HG03457 (cell line): ENCODE measurements around the gene HNRNPLL.
"Not testable (repeated sequence)": the region's sequence is repeated elsewhere in the genome, so short reads cannot be mapped to it uniquely, and the experiment has no call there.

Experiments used
- ATAC-seq: cut with Tn5 transposase; IDR thresholded peaks from one replicate; pipeline ENCODE4 v1.9.1; 2021; ENCODE audit warnings: moderate number of reproducible peaks; ENCODE audit not compliant: unreplicated experiment

Gene HNRNPLL

DNA sequence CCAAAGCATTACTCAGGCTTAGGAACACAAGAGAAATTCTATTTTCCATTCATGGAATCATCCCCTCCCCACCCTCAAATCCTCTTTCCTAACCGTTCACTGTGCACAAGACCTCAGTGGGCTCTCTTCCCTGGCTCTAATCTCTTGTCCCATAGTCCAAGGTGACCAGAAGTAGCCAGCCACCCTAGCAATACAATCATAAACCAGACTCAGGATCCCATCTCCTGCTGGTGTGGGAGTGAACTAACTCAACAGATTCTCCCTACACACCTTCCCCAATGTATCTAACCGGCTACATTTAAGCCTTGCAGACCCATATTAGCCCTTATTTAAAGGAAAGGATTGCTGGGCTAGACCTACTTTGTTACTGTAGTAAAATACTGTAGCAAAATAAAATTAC, 45.5 kb downstream of the HNRNPLL start:
- ATAC-seq, result no peak

DNA sequence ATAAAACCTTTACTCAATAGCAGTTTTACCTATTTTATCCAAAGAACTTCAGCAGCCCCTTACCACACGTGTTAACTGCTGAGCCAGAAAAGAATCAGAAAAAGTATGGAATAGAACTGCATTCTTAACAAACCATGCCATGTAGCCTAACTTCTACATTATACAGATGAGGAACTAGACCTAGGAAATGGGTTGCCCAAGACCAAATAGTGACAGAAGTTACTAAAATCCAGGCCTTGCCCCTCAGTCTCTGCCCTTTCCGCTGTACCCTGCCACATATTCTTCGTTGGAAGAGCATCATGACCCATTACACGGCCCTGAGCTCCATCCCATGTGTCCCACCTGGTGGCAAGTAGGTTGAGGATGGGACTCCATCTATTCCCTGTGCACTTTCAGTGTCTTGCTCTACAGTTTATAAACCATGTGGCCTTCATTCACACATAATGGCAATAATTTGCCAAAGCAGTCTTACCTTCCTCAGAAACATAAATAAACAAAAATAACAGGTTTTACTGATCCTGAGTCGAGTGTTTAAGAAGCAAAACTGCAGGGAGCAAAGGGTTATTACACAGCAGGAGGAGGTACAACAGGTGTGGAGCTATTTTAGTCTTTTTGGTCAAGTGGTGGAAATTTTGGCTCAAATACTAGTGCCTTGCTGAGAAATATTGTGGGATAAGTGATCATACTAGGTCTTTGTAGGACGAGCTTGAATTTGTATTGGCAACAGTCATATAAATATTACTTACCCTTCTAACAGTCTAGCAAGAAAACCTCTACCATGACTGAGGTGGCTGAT, 46.5 kb downstream of the HNRNPLL start:
- ATAC-seq, result no peak

DNA sequence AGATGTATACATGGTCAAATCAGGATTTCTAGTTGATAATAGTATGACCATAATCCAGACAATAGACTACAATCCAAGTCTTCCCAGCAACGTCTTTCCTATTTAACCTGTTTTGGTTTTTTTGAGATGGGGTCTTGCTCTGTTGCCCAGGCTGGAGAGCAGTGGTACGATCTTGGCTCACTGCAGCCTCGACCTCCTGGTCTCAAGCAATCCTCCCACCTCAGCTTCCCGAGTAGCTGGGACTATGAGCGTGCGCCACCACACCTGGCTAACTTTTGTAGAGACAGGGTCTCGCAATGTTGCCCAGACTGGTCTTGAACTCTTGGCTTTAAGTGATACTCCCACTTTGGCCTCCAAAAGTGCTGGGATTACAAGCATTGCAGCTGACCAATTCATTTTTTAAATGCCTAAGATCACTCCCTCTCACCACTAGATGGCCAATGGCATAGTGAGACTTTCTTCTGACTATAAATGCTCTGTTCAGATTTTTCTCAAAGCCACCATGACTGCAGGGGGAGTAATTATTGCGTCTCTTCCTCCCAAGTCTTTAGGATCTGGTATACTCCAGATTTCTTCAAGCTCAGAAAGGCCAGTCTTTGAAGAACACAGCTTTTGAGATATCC, 47.6 kb downstream of the HNRNPLL start:
- ATAC-seq, result no peak

DNA sequence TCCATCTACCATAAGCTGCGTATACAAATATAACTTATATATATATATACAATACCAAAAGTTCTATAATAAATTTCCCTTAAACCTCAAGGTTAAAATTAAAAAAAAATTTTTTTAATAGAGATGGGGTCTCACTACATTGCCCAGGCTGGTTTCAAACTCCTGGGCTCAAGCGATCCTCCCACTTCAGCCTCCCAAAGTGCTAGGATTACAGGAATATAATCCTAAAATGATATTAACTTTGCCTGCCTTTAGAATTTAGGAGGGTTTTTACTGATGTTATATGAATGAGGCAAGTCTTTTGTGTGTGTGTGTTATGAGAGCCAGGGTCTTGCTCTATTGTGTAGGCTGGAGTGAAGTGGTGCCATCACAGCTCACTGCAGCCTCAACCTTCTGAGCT, 49.2 kb downstream of the HNRNPLL start:
- ATAC-seq, result no peak

DNA sequence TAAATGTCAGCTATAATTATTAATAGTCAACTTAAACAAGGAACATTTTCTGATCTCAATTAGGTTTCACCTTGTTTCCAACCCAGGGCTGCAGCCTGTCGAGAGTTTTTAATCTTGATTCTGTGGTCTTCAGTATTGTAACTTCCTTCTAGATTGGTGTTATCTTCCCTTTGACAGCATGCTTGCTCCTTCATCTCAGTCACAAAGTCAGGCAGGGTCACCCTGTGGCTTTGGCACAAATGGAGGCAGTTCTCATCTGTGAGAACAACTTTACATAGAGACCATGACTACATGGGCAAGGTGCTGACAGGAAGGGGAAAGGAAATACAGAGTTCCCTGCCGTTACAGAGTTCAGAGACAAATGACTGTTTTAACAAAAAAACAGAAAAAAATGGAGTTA, 50.5 kb downstream of the HNRNPLL start:
- ATAC-seq, result no peak

DNA sequence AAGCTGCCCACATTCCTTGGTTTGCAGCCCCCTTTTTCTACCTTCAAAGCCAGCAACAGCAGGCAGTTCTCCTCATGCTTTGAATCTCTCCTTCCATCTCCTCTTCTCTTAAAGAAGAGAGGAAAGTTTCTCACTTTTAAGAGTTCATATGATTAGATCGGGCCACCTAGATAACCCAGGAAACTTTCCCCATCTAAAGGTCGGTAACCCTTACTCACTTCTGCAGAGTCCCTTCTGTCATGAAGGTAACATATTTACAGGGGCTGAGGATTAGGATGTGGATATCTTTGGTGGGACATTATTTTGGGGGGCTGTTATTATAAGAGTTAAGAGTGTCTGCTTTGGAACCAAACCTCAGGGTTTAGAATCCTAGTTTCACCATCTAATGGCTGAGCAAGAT, 51.0 kb downstream of the HNRNPLL start:
- ATAC-seq, result no peak

DNA sequence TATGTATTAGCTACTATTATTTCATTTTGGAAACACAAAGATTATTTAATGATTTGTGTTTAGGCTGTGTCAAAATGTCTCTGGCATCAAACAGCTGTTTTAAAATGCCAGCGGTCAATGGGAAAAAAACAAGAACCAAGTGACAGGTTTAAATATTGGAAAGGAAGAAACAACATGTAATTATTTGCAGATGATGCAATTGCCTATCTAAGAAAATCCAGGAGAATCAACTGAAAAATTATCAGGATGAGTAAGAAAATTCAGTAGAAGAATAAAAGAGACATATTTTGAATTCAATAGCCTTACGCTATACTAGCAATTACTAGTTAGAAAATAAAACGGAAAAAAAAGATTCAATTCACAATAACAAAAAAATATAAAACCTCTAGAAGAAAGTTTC, 51.6 kb downstream of the HNRNPLL start:
- no peak for ATAC-seq

DNA sequence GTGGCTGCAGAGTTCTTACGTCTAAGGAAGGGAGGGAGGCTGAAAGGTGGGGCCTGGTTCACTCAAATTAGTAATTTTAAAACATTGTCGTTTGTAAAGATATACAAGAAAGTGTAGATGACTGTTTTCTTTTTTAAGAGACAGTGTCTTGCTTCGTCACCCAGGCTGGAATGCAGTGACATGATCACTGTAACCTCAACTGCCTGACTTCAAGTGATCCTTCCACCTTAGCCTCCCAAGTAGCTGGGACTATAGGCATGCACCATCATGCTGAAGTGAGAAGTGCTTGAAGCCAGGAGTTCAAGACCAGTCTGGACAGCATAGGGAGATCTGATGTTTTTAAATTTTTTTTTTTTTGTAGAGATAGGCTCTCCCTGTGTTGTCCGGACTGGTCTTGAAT, 52.9 kb downstream of the HNRNPLL start:
- no peak for ATAC-seq

DNA sequence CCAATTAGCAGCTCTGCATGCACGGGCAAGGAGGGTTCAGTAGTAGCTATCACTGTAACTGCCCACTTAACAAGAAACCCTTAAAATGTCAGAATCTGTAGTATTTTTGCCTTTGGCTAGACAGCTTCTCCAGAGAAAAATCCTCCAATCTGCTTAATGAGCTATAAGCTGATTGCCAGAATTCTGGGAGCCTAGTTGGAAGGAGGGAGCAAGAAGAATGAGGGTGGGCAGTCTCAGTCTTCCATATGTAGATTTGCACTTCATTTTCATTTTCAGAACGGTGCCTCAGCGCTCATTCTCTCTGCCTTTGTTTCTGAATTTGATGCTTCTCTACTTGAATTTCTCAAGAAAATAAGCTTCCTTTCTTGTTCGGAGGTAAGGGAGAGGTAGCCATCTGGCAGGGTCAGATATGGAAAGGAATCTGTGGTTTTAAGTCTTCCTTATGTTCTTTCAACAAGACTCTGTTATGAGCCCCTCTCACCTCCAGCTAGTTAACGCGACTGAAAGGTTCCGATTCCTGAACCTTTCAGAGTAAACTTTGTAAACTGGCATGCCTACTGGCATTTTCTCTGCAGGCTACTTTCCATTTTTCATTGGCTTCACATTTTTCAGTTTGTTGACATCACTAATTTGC, 53.5 kb downstream of the HNRNPLL start:
- no peak for ATAC-seq

DNA sequence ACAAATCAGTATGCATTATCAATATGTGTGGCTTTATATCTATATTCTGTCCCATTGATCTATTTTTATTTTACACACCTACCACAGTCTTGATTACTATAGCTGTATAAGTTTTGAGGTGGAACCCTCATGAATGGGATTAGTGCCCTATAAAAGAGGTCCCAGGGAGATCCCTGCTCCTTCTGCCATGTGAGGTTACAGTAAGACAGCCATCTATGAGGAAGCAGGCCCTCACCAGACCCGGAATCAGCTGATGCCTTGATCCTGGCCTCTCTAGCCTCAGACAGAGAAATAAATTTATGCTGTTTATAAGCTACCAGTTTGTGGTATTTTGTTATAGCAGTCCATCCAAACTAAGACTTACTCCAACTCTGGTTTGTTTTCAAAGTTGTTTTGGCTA, 54.9 kb downstream of the HNRNPLL start:
- no peak for ATAC-seq

DNA sequence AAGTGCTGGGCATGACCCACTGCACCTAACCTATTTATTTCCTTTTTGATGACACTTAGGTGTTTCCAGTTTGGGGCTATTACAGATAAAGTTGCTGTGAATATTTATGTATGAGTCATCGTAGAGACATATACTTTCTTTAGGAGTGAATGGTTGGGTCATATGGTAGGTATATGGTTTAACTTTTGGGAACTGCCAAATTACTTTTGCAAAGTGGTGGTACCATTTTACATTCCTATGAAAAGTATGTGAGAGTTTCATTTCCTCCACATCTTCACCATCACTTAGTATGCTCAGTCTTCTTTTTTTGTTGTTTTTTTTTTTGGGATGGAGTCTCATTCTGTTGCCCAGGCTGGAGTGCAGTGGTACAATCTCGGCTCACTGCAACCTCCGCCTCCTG, 56.1 kb downstream of the HNRNPLL start:
- no peak for ATAC-seq

DNA sequence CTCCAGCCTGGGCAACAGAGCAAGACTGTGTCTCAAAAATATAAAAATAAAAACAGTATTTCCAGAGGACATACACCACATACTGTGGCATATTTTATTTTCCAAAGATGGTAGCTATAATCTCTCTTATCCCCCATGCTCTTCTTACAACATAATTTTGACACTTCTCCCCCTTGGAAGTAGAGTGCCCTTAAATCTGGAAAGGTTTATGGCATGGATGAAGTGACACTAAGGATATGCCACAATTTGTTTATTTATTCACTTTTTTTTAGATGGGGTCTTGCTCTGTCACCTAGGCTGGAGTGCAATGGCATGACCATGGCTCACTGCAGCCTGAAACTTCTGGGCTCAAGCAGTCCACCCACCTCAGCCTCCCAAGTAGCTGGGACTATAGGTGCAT, 56.7 kb downstream of the HNRNPLL start:
- ATAC-seq, result no peak

DNA sequence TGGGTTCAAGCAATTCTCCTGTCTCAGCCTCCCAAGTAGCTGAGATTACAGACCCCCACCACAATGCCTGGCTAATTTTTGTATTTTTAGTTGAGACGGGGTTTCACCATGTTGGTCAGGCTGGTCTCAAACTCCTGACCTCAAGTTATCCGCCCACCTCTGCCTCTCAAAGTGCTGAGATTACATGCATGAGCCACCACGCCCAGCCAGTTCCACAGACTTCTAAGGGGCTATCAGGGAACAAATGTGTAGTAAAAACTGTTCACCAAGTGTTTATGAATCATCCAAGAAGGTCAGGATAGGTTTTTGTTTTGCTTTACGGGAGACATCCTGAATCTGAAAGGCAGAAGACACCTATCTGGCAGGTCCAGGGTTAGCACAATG, 60.5 kb downstream of the HNRNPLL start:
- ATAC-seq, result not testable (repeated sequence)

DNA sequence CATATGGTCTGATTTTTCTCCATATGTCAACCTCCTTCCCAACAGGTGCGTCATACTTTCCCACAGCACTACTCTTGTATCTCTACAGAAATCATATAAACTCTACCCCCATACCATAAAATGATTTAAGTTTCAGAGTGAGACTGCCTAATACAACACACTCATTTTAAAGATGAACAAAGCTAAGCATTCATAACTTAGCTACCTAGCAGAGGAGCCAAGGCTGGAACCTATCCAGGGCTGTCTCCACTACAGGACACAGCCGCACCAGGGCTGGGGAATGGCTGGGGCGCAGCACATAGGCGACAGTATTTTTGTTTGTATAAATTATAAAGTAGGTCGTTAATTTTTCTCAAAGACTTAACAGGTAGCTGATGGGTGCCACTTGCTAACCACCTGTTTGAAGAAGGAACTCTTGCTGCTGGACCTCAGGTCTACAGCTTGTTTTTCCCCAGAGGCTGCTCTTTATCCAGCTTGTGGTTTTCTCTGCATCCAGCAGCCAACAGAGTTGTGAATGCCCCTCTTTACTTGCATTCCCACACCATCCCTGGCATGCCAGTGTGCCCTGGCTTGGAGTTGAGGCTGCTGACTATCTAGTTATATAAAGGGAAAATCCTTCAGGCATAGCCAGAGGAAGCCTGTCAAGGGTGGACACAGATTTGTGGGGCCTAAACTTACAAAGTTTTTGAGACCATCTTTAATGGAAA, 62.0 kb downstream of the HNRNPLL start:
- no peak for ATAC-seq

DNA sequence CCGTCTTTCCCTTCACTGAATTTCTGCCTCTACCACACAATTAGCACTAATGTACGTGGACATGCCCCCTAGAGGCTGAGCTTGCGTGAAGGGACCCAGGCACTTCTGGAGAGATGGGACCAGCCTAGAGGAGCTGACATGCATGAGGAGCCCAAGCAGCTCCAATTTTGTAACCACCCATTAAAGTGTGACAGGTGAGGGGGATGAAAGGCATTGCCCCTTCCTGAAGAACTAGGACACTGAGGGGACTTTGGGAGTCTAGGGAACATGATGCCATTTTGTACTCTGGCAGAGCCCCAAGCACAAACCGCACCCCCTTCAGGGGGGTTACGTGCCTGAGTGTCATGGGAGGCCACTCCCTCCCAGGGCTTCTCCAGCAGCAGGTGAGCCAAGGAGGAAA, 63.6 kb downstream of the HNRNPLL start:
- no peak for ATAC-seq

DNA sequence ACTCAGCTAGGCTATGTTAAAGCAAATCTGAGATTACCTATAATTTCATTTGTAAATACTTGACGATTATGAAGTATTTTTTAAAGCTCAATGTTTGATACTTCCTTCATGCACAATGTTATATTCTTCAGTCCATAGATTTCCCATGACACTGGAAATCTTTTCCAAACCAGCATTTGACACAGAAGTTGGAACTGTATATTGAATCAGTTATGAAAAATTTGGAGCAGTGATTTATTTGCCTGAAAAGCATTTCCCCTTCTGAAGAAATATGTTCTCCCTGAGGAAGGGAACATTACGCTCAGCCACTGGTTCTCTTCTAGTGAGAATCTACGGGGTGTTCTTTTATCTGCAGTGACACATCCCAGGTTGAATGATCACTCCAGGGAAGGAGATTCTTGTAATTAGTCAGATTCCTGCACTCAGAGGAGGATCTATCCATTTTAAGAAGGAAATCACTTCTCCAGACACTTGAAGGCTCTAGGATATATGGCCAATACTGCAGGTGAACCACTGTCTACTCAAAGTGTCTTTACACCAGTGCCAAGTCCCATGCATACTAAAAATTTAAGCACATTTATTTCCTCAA, 64.7 kb downstream of the HNRNPLL start:
- no peak for ATAC-seq

DNA sequence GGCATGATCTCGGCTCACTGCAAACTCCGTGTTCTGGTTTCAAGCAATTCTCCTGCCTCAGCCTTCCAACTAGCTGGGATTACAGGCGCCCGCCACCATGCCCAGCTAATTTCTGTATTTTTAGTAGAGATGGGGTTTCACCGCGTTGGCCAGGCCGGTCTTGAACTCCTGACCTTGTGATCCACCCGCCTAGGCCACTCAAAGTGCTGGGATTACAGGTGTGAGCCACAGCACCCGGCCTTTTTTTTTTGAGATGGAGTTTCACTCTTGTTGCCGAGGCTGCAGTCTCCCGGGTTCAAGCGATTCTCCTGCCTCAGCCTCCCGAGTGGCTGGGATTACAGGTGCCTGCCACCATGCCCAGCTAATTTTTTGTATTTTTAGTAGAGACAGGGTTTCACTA, 65.4 kb downstream of the HNRNPLL start:
- not testable (repeated sequence) for ATAC-seq

DNA sequence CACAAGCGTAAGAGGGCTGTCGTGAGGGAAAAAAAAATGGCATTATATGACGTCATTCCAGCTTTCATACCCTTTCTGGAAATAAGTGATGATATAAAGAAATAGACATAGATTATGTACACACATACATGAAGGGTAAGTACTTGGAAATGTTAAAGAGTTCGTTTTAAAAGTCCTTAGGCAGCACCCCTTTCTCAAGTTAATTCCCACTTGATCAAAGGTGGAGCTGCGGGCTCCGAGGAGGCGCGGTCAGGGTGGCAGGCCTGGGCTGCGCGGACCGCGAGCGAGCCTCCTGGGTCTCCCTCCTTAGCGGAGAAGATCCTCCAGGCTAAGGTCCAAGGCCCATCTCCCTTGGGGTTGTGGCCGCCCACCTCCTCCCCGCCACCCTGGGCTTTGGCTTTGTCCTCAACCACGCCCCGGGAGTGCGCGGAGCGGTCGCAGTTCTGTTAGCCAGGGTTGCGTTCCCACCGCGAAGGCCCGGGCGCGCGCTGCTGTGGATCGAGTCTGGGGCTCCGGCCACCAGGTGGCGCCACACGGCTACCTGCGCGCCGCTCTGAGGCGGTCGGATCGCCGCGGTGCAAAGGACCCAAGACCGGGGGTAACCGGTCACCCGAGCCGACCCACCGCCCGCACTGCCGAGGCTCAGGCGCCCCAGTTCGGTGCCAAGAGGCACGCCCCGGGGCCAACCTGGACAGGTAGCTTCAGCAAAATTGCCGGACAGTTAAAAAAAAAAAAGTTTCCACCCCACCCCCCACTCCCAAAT, 66.8 kb downstream of the HNRNPLL start:
- no peak for ATAC-seq

DNA sequence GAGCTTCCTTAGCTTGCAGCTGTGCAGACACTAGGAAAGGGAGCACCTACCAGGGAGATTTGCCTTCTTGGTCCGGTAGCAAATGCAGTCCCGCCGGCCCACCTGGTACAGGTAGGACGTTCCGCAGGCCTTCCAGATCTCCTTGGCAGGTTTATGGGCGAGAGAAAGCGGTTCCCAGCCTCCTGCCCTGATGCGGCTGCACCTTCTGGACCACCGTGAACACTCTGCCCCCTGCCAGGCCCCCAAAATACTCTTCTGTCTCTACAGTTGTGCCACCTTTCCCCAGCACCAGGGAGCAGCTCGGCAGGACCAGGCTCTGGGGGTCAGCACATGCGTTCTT, 67.4 kb downstream of the HNRNPLL start:
- no peak for ATAC-seq

DNA sequence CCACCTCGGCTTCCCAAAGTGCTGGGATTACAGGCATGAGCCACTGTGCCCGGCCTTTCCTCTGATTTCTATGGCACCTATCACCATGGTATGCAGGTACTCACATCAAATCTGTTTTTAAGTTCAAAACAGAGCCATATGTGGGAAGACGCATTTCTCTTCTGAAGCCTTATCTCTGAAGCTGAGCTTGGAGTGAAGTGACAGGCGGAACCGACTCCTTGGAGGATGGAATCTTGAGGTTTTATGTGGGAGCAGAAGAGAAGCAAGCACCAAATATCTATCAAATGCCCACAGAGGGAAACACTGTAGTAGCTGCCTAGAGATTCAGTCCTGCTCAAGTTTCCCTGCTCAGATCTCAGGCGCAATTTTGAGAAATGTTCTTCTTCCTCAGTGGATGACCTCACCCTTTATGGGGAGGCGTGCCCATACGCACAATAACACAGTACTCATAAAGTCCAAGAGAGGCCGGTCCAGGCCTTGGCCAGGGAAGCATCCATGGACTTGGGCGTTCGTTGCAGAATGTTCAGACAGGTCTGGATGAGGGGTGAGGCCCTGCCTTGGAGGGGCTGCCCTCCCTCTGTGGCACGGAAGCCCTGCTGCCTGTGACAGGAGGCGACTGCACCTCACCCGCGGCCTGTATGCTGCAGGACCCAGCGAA, 67.9 kb downstream of the HNRNPLL start:
- ATAC-seq, result no peak
